Activated B cell treated with CpG ODN at 0.5 μM for 24 hours (primary cell): ENCODE results near the gene SENP7. TPM values are rescaled to one million over a fixed set of nuclear protein-coding genes. Genes with fewer than 3 reads are reported as not detected.
A peak's percentile ranks its signal among the peaks of the same experiment; 100 is the strongest.
"Not testable (repeated sequence)": the region's sequence is repeated elsewhere in the genome, so short reads cannot be mapped to it uniquely, and the experiment has no call there.

Experiments used
- ATAC-seq: fragments of 200-7000 bp; cut with Tn5 transposase; one replicate; pipeline ENCODE4 v1.10.0; 2021; ENCODE audit warnings: low read depth, mild to moderate bottlenecking, moderate library complexity
- CTCF ChIA-PET: fragments of 350-600 bp; sonication (Branson Sonifier 250); formaldehyde crosslinking; loops from one replicate; lab custom pipeline; 2021; ENCODE audit warnings: antibody characterized with exemption; lab: Charles Lee
- POLR2A ChIA-PET: fragments of 350-600 bp; sonication (Branson Sonifier 250); formaldehyde crosslinking; loops from one replicate; lab custom pipeline; 2021; ENCODE audit warnings: antibody characterized with exemption; lab: Charles Lee
- DNase-seq: peaks from one replicate; pipeline ENCODE4 v3.0.0; 2022
- H3K27ac Mint-ChIP-seq: one replicate; pipeline ENCODE4 v1.8.0; 2020; ENCODE audit warnings: mixed read lengths
- H3K27me3 Mint-ChIP-seq: one replicate; pipeline ENCODE4 v1.8.0; 2021; ENCODE audit warnings: mixed read lengths
- H3K36me3 Mint-ChIP-seq: one replicate; pipeline ENCODE4 v1.8.0; 2021; ENCODE audit warnings: low read depth, mixed read lengths
- H3K4me1 Mint-ChIP-seq: one replicate; pipeline ENCODE4 v1.8.0; 2021; ENCODE audit warnings: mixed read lengths
- H3K4me3 Mint-ChIP-seq: one replicate; pipeline ENCODE4 v1.8.0; 2020; ENCODE audit warnings: mild to moderate bottlenecking, mixed read lengths
- H3K9me3 Mint-ChIP-seq: one replicate; pipeline ENCODE4 v1.8.0; 2020; ENCODE audit warnings: mixed read lengths
- CTCF ChIP-seq: fragments of 200-600 bp; IDR thresholded peaks from one replicate; pipeline ENCODE4 v1.8.0; 2022; ENCODE audit warnings: antibody characterized with exemption, mild to moderate bottlenecking
- intact Hi-C: fragments of 100-400 bp; cut with micrococcal nuclease; formaldehyde crosslinking; loops from one replicate; pipeline ENCODE4 v1.15.1; 2024
- total RNA-seq: library from RNA; stranded (reverse); gene quantifications from 2 replicates; pipeline ENCODE4 v1.2.3, GENCODE V29; 2022

SENP7 gene
- total RNA-seq, result 18.6 and 22.1 TPM in 2 replicates

- intact Hi-C loops, result loop anchor here (1.0 to 10.0 kb wide), 10 partner anchors 48 to 1696 kb away; partner anchors contain the start of genes CEP97, CMSS1, LNP1 and PCNP
- H3K27ac Mint-ChIP-seq, result peak within 1 kb of the TSS; percentile 99
- ATAC-seq (peak; percentile 72), DNase-seq (peak; percentile 74)
- H3K9me3 Mint-ChIP-seq, result no peaks in the 10 kb centered on the region
- POLR2A ChIA-PET, result interaction anchor here (0.6 to 2.1 kb wide), 12 partner anchors 15 to 1181 kb away, joined by 3 to 31 read pairs (median 8); partner anchors contain the start of genes LNP1, PCNP, RPL24 and TOMM70
- H3K36me3 Mint-ChIP-seq, result peaks cover 13% of the 10 kb centered on the region
- peak within 1 kb of the TSS; percentile 98 for H3K4me3 Mint-ChIP-seq
- CTCF ChIA-PET, result interaction anchor here (1.5 kb wide), 1 partner anchor 13 kb away, joined by 4 read pairs; no protein-coding TSS in a partner anchor
- TF ChIP-seq CTCF, result no peak
- peaks cover 35% of the 10 kb centered on the region for H3K4me1 Mint-ChIP-seq
- no peaks in the 10 kb centered on the region for H3K27me3 Mint-ChIP-seq
Measured at GRCh38 chr3:101512646-101513418, at the start of gene SENP7. TSS of gene SENP7 (minus strand) at chr3:101513212. CDS start at chr3:101513130, 82 bp downstream.

GRCh38 chr3:101561630-101562328 is 48.8 kb upstream of the SENP7 start, which contains the start of gene TRMT10C:
TSS of gene TRMT10C (plus strand) at chr3:101561868. CDS start at chr3:101564782, 2,914 bp downstream.
- ATAC-seq (peak; percentile 96), DNase-seq (peak; percentile 88)
- peaks cover 42% of the 10 kb centered on the region for H3K4me1 Mint-ChIP-seq
- H3K9me3 Mint-ChIP-seq, result no peaks in the 10 kb centered on the region
- H3K27me3 Mint-ChIP-seq, result peaks cover 4% of the 10 kb centered on the region
- peak within 1 kb of the TSS; percentile 95 for H3K27ac Mint-ChIP-seq
- peak within 1 kb of the TSS; percentile 99 for H3K4me3 Mint-ChIP-seq
- TF ChIP-seq CTCF, result no peak
- H3K36me3 Mint-ChIP-seq, result peaks cover 33% of the 10 kb centered on the region
- CTCF ChIA-PET, result interaction anchor here (2.2 kb wide), 1 partner anchor 12 kb away, joined by 10 read pairs; the partner anchor contains the start of gene PCNP
- POLR2A ChIA-PET, result interaction anchor here (0.6 to 5.2 kb wide), 11 partner anchors 8 to 1301 kb away, joined by 3 to 94 read pairs (median 7); partner anchors contain the start of genes LNP1, NXPE3, PCNP and RPL24
- intact Hi-C loops, result loop anchor here (1.0 to 5.0 kb wide), 6 partner anchors 12 to 1159 kb away; partner anchors contain the start of genes CEP97, LNP1, RPL24 and SENP7

GRCh38 chr3:101556064-101556463 is 43.1 kb upstream of the SENP7 start:
- H3K9me3 Mint-ChIP-seq, result no peaks in the 10 kb centered on the region
- H3K4me1 Mint-ChIP-seq, result peaks cover 3% of the 10 kb centered on the region
- CTCF ChIA-PET, result no interaction called here
- DNase-seq (no peak), ATAC-seq (no peak)
- H3K27me3 Mint-ChIP-seq, result peaks cover 9% of the 10 kb centered on the region
- intact Hi-C loops, result no loop called here
- no peak for TF ChIP-seq CTCF
- H3K36me3 Mint-ChIP-seq, result no peaks in the 10 kb centered on the region
- POLR2A ChIA-PET, result interaction anchor here (0.6 kb wide), 1 partner anchor 195 kb away, joined by 3 read pairs; no protein-coding TSS in a partner anchor
- H3K27ac Mint-ChIP-seq, result no peak overlapping the region
- no peak overlapping the region for H3K4me3 Mint-ChIP-seq

- H3K4me1 Mint-ChIP-seq, CTCF ChIA-PET, H3K9me3 Mint-ChIP-seq, H3K4me3 Mint-ChIP-seq, DNase-seq, H3K27ac Mint-ChIP-seq, H3K36me3 Mint-ChIP-seq, H3K27me3 Mint-ChIP-seq, POLR2A ChIA-PET, intact Hi-C loops, ATAC-seq: not testable (repeated sequence)
Measured at GRCh38 chr3:101553381-101553780, 40.4 kb upstream of the SENP7 start.

GRCh38 chr3:101551359-101552081 is 38.5 kb upstream of the SENP7 start:
- POLR2A ChIA-PET, H3K4me3 Mint-ChIP-seq, H3K4me1 Mint-ChIP-seq, CTCF ChIA-PET, H3K27ac Mint-ChIP-seq, ATAC-seq, H3K27me3 Mint-ChIP-seq, intact Hi-C loops, H3K9me3 Mint-ChIP-seq, H3K36me3 Mint-ChIP-seq, DNase-seq: not testable (repeated sequence)
